ENCODE data around the gene ASPHD1.

DNA sequence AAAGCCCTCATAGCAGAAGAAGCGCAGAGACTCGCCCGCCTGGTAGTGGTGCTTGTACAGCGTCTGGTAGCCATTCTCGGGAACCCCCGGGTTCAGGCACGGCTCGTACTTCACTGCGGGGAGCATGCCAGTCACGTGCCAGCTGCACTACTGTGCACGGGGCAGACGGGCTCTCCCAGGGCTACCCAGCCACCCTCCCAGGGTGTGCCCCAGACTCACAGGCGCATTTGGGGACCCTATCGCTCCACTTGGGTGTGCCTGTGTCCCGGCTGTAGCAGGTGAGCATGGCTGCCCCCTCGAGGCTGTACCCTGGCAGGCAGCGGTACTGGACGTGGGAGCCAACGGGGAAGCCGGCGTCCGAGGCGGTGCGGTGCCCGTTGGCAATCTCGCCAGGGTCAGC is 27.0 kb upstream of the ASPHD1 start:
- TF ChIP-seq REST (IDR thresholded peaks at IDR 0.05; ENCODE audit: insufficient read depth in 1 of 2, low read depth in 2 of 2, low read length in 2 of 2) = no peak
- no peak for TF ChIP-seq POLR2AphosphoS5 (IDR thresholded peaks at IDR 0.05; ENCODE audit: low read depth, low read length)

Data from PFSK-1 (cell line).